K562 (cell line): ENCODE results near the gene ZCCHC14. TPM values are rescaled to one million over a fixed set of nuclear protein-coding genes. Genes with fewer than 3 reads are reported as not detected.

Source experiments
- ATAC-seq: fragments of 200-7000 bp; cut with Tn5 transposase; 3 replicates; pipeline ENCODE4 v1.9.1; 2020; ENCODE audit warnings: moderate library complexity
- BruUV-seq: library from RNA; stranded (reverse); fragments of 400-500 nt; replicated peaks from 2 replicates; lab custom pipeline; 2021; lab: Mats Ljungman, UMichigan
- CTCF ChIA-PET: fragments of 300-600 bp; formaldehyde crosslinking; extraction: SDS; loops from one replicate; lab custom pipeline; 2021; ENCODE audit warnings: low intra/inter-chr PET ratio; lab: Yijun Ruan, JAX
- POLR2A ChIA-PET: fragments of 300-600, 350-650 bp; sonication (Branson Sonifier 250); formaldehyde crosslinking; extraction: SDS; loops from one replicate; lab custom pipeline; 2021; ENCODE audit warnings: antibody characterized with exemption, inconsistent platforms; lab: Yijun Ruan, JAX
- DNase-seq, 4 experiments: peaks; one replicate each; pipeline versions ENCODE4 v3.0.0 to v3.0.0-alpha.2; 2011 to 2018; ENCODE audit warnings: low spot score in 3 of 4, mixed read lengths in 3 of 4; ENCODE audit errors: extremely low read depth in 1 of 4
- FAIRE-seq: peaks from 2 replicates; lab custom pipeline; 2011; peaks lifted over from hg19 to GRCh38; lab: Jason Lieb, UNC
- H2AFZ ChIP-seq: 2 replicates; pipeline ENCODE4 v1.6.0; 2011; ENCODE audit warnings: low read depth, low read length, control low read depth, inconsistent platforms
- H3K27ac ChIP-seq: fragments of 200-600 bp; 3 replicates; pipeline ENCODE4 v1.8.0; 2011; ENCODE audit warnings: low read depth, mild to moderate bottlenecking, control low read depth, inconsistent platforms, low read length, moderate library complexity, mixed read lengths; ENCODE audit errors: extremely low read depth
- H3K27me3 ChIP-seq, 2 experiments: fragments of 300-600 bp in 1 of 2; 2 replicates in 1 of 2; 3 replicates in 1 of 2; pipeline versions ENCODE4 v1.6.0 to v1.8.0; 2011; ENCODE audit warnings: inconsistent platforms in 2 of 2, low read length in 2 of 2, mild to moderate bottlenecking in 1 of 2, mixed read lengths in 1 of 2, moderate library complexity in 1 of 2; ENCODE audit not compliant: control insufficient read depth in 2 of 2, insufficient read depth in 2 of 2
- H3K36me3 ChIP-seq: fragments of 300-600 bp; 3 replicates; pipeline ENCODE4 v1.8.0; 2011; ENCODE audit warnings: mild to moderate bottlenecking, low read length, inconsistent platforms; ENCODE audit not compliant: control insufficient read depth, insufficient read depth
- H3K4me1 ChIP-seq, 2 experiments: fragments of 200-600 bp in 1 of 2; replicated peaks in 1 of 2; 2 replicates in 1 of 2; 3 replicates in 1 of 2; pipeline versions ENCODE4 v1.5.1 to v1.8.0; 2011; ENCODE audit warnings: inconsistent platforms in 2 of 2, low read length in 2 of 2, mild to moderate bottlenecking in 1 of 2, mixed read lengths in 1 of 2, moderate library complexity in 1 of 2; ENCODE audit not compliant: control insufficient read depth in 2 of 2, insufficient read depth in 2 of 2
- H3K4me2 ChIP-seq: 2 replicates; pipeline ENCODE4 v1.6.1; 2011; ENCODE audit warnings: low read length, control low read depth, inconsistent platforms, mixed read lengths; ENCODE audit not compliant: insufficient read depth
- H3K4me3 ChIP-seq: fragments of 200-600 bp; sonication (generic), shearing (Covaris generic); 2 replicates; pipeline ENCODE4 v1.5.1; 2016; ENCODE audit warnings: control low read depth, inconsistent platforms
- H3K79me2 ChIP-seq: fragments of 200-600 bp; 3 replicates; pipeline ENCODE4 v1.8.0; 2011; ENCODE audit warnings: low read length, inconsistent platforms; ENCODE audit not compliant: control insufficient read depth, insufficient read depth
- H3K9ac ChIP-seq, 2 experiments: 2 replicates each; pipeline versions ENCODE4 v1.6.0 to v1.6.1; 2011; ENCODE audit warnings: low read depth in 2 of 2, low read length in 2 of 2, control low read depth in 1 of 2, inconsistent platforms in 1 of 2, mild to moderate bottlenecking in 1 of 2, mixed read lengths in 1 of 2; ENCODE audit not compliant: insufficient read depth in 1 of 2
- H3K9me1 ChIP-seq: one replicate; pipeline ENCODE4 v1.6.0; 2011; ENCODE audit warnings: inconsistent platforms, mild to moderate bottlenecking, low read length, moderate library complexity; ENCODE audit not compliant: control insufficient read depth, insufficient read depth
- H3K9me3 ChIP-seq: replicated peaks from 2 replicates; pipeline ENCODE4 v1.5.1; 2011; ENCODE audit warnings: low read depth, low read length, inconsistent platforms; ENCODE audit not compliant: control insufficient read depth, insufficient read depth
- H4K20me1 ChIP-seq: replicated peaks from 2 replicates; pipeline ENCODE4 v1.6.1; 2011; ENCODE audit warnings: low read length, inconsistent platforms, mixed read lengths; ENCODE audit not compliant: control insufficient read depth, insufficient read depth
- FOXP1 ChIP-seq: sonication (generic); formaldehyde crosslinking; IDR thresholded peaks from 2 replicates; pipeline ENCODE4 v1.8.0; 2022; ENCODE audit warnings: mild to moderate bottlenecking, missing genetic modification reagents
- HOXB6 ChIP-seq: fragments of 250-450 bp; sonication (Bioruptor Pico); IDR thresholded peaks from 2 replicates; pipeline ENCODE4 v1.5.1; 2022; ENCODE audit warnings: mild to moderate bottlenecking, borderline replicate concordance
- MCM7 ChIP-seq, 2 experiments: fragments of 450-650 bp; IDR thresholded peaks; 2 replicates each; pipeline ENCODE4 v1.6.1; 2016 to 2018
- MYBL2 ChIP-seq, 2 experiments: fragments of 450-650 bp in 1 of 2; sonication (generic) in 1 of 2; formaldehyde crosslinking in 1 of 2; IDR thresholded peaks; 2 replicates each; pipeline versions ENCODE4 v1.6.1 to v1.8.1; 2017 to 2022; ENCODE audit warnings: borderline replicate concordance in 1 of 2, inconsistent platforms in 1 of 2, low read depth in 1 of 2, mild to moderate bottlenecking in 1 of 2, missing genetic modification reagents in 1 of 2, moderate library complexity in 1 of 2
- NONO ChIP-seq, 2 experiments: fragments of 200-400 bp in 1 of 2; fragments of 450-650 bp in 1 of 2; formaldehyde crosslinking in 1 of 2; IDR thresholded peaks; 2 replicates each; pipeline ENCODE4 v1.6.1; 2017; ENCODE audit warnings: low read depth in 2 of 2, mild to moderate bottlenecking in 2 of 2, moderate library complexity in 2 of 2, low read length in 1 of 2
- POLR2AphosphoS2 ChIP-seq: IDR thresholded peaks from 2 replicates; pipeline ENCODE4 v1.6.1; 2012; ENCODE audit warnings: low read length, improper control_type of control experiment
- PRMT5 ChIP-seq: sonication (generic); formaldehyde crosslinking; IDR thresholded peaks from 2 replicates; pipeline ENCODE4 v1.5.0; 2020; ENCODE audit warnings: missing genetic modification reagents
- ZNF24 ChIP-seq: fragments of 450-650 bp; IDR thresholded peaks from 2 replicates; pipeline ENCODE4 v1.6.1; 2016
- ZNF507 ChIP-seq: conservative IDR thresholded peaks from 2 replicates; pipeline ENCODE4 v1.6.1; 2017; ENCODE audit warnings: missing genetic modification characterization, missing compliant biosample characterization
- ZNF551 ChIP-seq: fragments of 250-450 bp; sonication (Bioruptor Pico); IDR thresholded peaks from 2 replicates; pipeline ENCODE4 v1.5.0; 2021; ENCODE audit warnings: mild to moderate bottlenecking, moderate library complexity
- ZNF583 ChIP-seq: fragments of 250-450 bp; sonication (Bioruptor Pico); IDR thresholded peaks from 2 replicates; pipeline ENCODE4 v1.4.0; 2020
- WGBS: fragments of 100-300 bp; shearing (Covaris generic); methylation state at CpG from one replicate; pipeline ENCODE4 v1.1.6; 2016; ENCODE audit warnings: low coverage, mixed read lengths; ENCODE audit not compliant: insufficient coverage; ENCODE audit errors: missing lambda C conversion rate; 5-methylcytosine and 5-hydroxymethylcytosine counted together
- in situ Hi-C: fragments of 300-500 bp; cut with MboI; formaldehyde crosslinking; loops from 4 replicates; pipeline ENCODE4 v1.15.0; 2018; ENCODE audit warnings: inconsistent platforms, mixed read lengths
- intact Hi-C: fragments of 100-400 bp; cut with micrococcal nuclease; formaldehyde crosslinking; loops from 2 replicates; pipeline ENCODE4 v1.14.2; 2022
- polyA plus RNA-seq, 8 experiments: library from polyadenylated mRNA; depleted of rRNA in 4 of 8; stranded (reverse) in 5 of 8; unstranded in 3 of 8; fragments of >200 nt; fragmentation: Nextera tagmentation in 2 of 8; fragmentation: Illumina TruSeq in 1 of 8; extraction: Ambion mirVana in 2 of 8; extraction: Trizol in 1 of 8; gene quantifications; 2 replicates each; pipeline versions ENCODE4 v1.2.1 to v1.2.3, GENCODE V29; 2011 to 2014; ENCODE audit warnings: inconsistent platforms in 1 of 8, missing spikeins in 1 of 8
- total RNA-seq, 7 experiments: library from RNA; depleted of rRNA in 6 of 7; stranded (reverse); fragments of >200 nt in 6 of 7; fragmentation: Illumina TruSeq in 2 of 7; extraction: Trizol in 2 of 7; gene quantifications; 2 replicates each; pipeline versions ENCODE4 v1.2.1 to v1.2.3, GENCODE V29; 2011 to 2021; ENCODE audit warnings: low replicate concordance in 1 of 7
- TF ChIP-seq, protein P1 (sequence below): fragments of 250-450 bp; sonication (Bioruptor Pico); IDR thresholded peaks from 2 replicates; pipeline ENCODE4 v1.4.0; 2020; ENCODE audit warnings: mild to moderate bottlenecking

Gene ZCCHC14
- total and polyA plus RNA-seq, 9 of the 15 experiments (the other 6 are each of a cell fraction or from before 2014, with no cell fraction given): 1.5 to 12.4 (median 2.9) TPM

- TF ChIP-seq, protein P1, sequence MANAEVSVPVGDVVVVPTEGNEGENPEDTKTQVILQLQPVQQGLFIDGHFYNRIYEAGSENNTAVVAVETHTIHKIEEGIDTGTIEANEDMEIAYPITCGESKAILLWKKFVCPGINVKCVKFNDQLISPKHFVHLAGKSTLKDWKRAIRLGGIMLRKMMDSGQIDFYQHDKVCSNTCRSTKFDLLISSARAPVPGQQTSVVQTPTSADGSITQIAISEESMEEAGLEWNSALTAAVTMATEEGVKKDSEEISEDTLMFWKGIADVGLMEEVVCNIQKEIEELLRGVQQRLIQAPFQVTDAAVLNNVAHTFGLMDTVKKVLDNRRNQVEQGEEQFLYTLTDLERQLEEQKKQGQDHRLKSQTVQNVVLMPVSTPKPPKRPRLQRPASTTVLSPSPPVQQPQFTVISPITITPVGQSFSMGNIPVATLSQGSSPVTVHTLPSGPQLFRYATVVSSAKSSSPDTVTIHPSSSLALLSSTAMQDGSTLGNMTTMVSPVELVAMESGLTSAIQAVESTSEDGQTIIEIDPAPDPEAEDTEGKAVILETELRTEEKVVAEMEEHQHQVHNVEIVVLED (CRISPR knock-in tag): no peak
- no peak for TF ChIP-seq ZNF24
- no peak for TF ChIP-seq ZNF507 (tag)
Measured at GRCh38 chr16:87426423-87427215, 66.2 kb downstream of the ZCCHC14 start (continued).

- Histone ChIP-seq H3K9me3 (no peaks in the 10 kb centered on the region), H3K4me3 (no peak overlapping the region), H3K27ac (no peak overlapping the region), H3K9ac (no peak overlapping the region; a peak in 1 of 4 replicates), H3K27me3 (no peaks in the 10 kb centered on the region), H3K9me1 (no peaks in the 10 kb centered on the region), H3K36me3 (peaks cover 15% of the 10 kb centered on the region; the same call in 1 of the 3 replicates), H3K4me2 (no peak overlapping the region), H2AFZ (no peak overlapping the region), H3K4me1 (peaks cover 0 to 6% of the 10 kb centered on the region in 2 experiments; a peak in 2 of 5 replicates), H4K20me1 (no peaks in the 10 kb centered on the region), H3K79me2 (no peaks in the 10 kb centered on the region)
- intact Hi-C loops: no loop called here
- DNase-seq: no peak
- ChIA-PET POLR2A (interaction anchor here (1.4 to 2.3 kb wide), 2 partner anchors 18 kb away, joined by 3 to 7 read pairs; no protein-coding TSS in a partner anchor), CTCF (no interaction called here)
- 71% methylated on average over 12 of the region's 12 CpGs for WGBS
- no peak for ATAC-seq
- in situ Hi-C loops: no loop called here
- BruUV-seq: no TSS peak
- FAIRE-seq: no peak
- TF ChIP-seq NONO (IDR thresholded peaks at IDR 0.05; ENCODE audit: low read depth in 2 of 2, low read length in 1 of 2) (no peak), ZNF551 (no peak), ZNF583 (CRISPR knock-in tag) (no peak), MYBL2 (IDR thresholded peaks at IDR 0.05; ENCODE audit: low read depth) (no peak), MYBL2 (CRISPR knock-in tag; IDR thresholded peaks at IDR 0.05; ENCODE audit: borderline replicate concordance) (no peak), HOXB6 (no peak), FOXP1 (CRISPR knock-in tag) (no peak), POLR2AphosphoS2 (no peak), MCM7 (IDR thresholded peaks at IDR 0.05) (no peak), PRMT5 (CRISPR knock-in tag) (no peak)
Measured at GRCh38 chr16:87425941-87426340, 66.9 kb downstream of the ZCCHC14 start.
